GM18861 (cell line): ENCODE data around the gene C2CD3.
"Not testable (repeated sequence)": the region's sequence is repeated elsewhere in the genome, so short reads cannot be mapped to it uniquely, and the experiment has no call there.

Experiments used
- ATAC-seq: cut with Tn5 transposase; IDR thresholded peaks from one replicate; pipeline ENCODE4 v1.9.1; 2021; ENCODE audit not compliant: unreplicated experiment

Gene C2CD3

DNA sequence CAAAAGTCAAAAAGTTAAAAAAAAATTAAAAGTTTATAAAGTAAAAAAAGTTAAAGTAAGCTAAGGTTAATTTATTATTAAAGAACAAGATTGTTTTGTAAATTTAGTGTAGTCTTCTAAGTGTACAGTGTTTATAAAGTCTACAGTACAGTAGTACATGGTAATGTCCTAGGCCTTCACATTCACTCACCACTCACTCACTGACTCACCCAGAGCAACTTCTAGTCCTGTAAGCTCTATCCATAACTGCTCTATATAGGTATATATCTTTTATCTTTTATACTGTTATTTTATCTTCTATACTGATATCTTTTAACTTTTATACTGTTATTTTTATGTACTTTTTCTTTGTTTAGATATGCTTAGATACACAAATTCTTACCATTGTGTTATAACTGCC is 11.2 kb downstream of the C2CD3 start:
- no peak for ATAC-seq

DNA sequence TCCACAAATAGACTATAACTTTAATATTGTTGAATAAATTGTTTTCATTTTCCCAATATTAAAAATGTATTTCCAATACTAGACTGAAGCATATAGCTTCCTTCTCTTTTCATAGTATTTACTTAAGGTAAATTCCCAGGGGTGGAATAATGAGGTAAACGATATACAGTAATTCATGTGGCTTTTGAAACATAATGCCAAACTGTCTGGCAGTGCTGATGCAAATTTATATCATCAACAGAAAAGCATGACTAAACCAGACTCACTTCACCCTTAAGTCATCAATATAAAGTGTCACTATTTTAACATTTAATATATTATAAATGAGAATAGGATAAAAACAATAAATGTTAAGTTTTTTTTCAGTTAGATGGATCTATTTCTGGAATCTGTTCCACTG is 13.6 kb downstream of the C2CD3 start:
- no peak for ATAC-seq

GRCh38 chr11:74154620-74155281 is 16.1 kb downstream of the C2CD3 start:
- no peak for ATAC-seq

DNA sequence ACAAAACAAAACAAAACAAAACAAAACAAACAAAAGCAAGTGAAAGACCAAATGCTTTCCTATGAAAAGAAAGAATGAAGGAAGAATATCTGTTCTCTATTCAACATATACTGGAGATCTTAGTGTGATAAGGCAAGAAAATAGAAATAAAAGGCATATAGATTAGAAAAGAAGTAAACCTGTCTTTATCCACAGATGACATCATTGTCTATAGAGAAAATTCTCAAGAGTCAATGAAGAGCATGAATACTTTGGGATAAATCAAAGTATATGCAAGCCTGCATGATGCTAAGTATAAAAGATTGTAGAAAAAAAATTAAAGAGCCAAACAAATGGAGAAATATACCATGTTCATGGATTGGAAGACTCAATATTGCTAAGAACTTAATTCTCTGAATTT is 17.6 kb downstream of the C2CD3 start:
- ATAC-seq = no peak

DNA sequence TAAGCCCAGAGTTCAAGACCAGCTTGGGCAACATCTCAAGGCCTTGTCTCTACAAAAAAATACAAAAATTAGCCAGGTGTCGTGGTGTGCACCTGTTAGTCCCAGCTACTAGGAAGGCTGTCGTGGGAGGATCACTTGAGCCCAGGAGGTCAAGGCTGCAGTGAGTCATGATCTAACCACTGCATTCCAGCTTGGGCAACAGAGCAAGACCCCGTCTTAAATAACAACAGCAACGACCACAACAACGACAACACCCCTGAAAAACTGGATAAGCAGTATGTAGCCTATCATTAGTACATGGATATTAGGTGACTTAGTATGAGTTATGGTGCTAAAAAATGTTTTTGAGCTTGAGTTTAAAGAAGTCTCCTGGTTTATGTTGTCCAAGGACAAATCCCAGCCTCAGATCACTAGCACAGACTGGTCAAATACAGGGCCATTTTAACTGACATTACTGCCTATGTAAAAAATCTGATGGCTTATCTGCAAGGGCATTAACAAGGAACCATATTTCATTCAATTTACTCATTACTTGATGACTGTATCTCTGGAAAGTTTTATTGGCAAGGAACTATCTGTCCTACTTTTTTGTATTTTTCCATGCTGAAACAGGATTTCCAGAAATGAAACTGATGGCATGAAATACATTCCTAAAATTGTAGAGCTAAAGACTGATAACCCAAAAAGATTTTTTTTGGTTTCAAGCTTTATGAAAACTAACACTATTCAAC is 23.4 kb downstream of the C2CD3 start:
- no peak for ATAC-seq

DNA sequence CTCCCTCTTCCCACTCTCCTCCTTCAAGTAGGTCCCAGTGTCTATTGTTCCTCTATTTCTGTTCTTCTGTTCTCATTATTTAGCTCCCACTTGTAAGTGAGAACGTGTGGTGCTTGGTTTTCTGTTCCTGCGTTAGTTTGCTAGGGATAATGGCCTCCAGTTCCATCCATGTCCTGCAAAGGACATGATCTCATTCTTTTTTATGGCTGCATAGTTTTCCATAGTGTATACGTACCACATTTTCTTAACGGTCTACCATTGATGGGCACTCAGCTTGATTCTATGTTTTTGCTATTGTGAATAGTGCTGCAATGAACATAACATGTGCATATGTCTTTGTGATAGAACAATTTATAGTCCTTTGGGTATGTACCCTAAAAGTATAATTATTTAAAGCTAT is 26.2 kb downstream of the C2CD3 start:
- no peak for ATAC-seq

DNA sequence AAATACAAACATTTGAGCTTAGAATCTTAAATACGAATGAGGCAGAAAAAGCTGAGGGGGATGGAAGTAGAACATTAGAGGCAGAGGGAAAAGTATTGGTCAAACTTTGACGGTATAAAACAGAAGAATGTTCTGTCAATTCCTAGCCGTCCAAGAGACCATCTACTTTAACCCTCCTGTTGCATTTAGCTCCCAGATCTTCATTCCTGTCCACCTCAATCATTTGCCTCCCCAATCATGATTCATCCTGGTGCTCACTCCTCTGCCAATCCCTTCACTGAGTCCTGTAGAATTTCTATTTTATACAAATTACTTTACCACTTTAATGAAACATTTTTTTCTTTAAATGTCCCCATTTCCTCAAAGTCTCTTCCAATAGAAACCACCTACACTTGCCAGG is 28.2 kb downstream of the C2CD3 start:
- no peak for ATAC-seq

- no peak for ATAC-seq
These were observed 28.9 kb downstream of the C2CD3 start for GRCh38 chr11:74141908-74142307.

DNA sequence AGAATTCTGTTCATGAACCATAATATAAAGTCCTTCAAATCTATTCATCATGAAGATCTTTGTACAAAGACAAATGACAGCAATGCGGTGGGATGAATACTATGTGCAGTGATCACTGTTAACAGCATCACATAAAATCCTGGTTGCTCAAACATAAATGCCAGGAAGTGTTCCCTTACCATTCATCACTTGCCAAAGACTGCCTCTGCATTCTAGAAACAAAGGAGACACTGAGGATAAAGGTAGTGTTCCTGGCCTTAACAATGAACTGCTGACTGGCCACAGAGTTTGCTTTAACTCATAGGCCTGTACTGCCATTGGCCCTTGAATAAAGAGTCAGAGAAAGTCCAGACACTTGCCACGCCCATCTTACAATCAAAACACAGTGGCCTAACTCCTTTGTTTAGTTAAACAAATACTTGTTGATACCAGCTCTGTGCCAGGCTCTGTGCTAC is 29.5 kb downstream of the C2CD3 start:
- no peak for ATAC-seq

DNA sequence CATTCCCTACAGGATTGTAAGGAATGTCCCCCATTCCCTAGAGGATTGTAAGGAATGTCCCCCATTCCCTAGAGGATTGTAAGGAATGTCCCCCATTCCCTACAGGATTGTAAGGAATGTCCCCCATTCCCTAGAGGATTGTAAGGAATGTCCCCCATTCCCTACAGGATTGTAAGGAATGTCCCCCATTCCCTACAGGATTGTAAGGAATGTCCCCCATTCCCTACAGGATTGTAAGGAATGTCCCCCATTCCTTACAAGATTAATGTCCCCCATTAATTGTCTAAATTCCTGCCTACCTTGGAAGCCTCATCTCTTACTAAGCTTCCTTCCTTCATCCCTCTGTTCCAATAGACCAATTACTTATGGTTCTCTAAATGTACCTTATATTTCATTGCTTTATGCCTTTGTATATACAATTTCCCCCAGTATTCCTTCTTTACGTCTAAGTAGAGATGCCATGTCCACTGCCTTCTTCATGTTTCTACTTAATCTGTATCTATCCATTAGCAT is 30.8 kb downstream of the C2CD3 start:
- not testable (repeated sequence) for ATAC-seq

DNA sequence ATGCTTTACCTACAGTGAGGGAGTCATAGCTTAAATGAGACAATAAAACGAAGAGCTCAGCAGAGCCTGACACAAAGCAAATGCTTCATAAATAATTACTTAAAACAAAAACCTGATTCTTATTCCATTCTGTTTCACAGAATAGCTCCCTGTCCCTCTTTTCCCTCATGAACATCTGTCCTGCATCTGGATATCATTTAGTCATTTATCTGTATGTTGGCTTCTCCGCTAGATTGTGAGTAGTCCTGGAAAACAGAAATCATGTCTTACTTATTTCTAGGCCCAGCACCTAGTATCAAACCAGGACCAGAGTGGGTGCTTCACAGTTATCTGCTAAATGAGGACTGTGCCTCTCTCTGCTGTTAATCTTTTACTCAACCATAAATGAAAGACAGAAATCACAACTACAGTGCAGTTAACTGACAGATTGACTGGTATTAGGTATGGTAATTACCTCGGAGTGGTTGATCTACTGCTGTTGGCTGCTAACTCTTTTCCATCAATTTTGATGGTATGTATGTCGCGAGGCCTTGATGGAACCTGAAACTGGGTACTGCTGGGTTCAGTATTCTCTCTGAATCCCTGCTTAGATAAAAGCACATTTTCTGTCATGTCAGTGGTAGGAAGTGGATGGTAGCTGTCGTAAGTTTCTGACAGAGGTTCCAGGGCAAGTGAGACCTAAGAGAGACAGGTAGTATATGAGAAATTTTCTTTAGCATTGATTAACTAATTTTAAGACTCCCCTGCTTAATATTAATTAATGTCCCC is 31.5 kb downstream of the C2CD3 start:
- ATAC-seq = no peak

- ATAC-seq = no peak
These were observed 32.2 kb downstream of the C2CD3 start for GRCh38 chr11:74138572-74138971.

DNA sequence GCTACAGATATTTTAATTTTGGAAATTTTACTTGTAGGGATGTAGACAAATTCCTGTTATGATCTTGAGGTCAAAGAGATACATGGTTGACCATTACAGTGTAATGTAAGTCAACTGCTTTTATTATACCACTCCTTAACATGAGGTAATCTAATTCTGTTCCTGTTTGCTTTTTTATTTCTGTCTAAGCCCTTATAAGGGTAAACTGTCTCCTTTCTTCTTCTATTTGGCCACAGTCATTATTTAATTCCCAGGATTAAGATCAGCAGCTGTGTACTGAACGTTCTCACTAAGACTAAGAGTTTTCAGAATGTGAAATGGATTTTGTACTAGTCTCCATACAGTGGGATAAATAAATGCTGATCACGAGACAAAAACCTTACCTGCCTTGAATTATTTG is 32.8 kb downstream of the C2CD3 start:
- no peak for ATAC-seq

- ATAC-seq = no peak
These were observed 35.5 kb downstream of the C2CD3 start for GRCh38 chr11:74135127-74135840.

DNA sequence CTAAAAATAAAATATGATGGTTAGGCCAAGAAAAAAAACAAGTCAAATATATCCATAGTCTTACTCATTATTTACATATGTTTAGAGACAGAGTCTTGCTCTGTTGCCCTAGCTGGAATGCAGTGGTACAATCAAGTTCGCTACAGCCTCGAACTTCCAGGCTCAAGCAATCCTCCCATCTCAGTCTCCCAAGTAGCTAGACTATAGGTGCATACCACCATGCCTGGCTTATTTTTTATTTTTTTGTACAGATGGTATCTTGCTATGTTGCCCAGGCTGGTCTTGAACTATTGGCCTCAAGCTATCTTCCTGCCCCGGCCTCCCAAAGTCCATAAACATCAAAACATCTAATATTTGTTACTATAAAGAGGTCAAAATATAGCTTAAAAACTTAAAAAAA is 36.1 kb downstream of the C2CD3 start:
- no peak for ATAC-seq

- ATAC-seq = no peak
These were observed 37.4 kb downstream of the C2CD3 start for GRCh38 chr11:74133436-74133835.

- ATAC-seq = no peak
These were observed 38.0 kb downstream of the C2CD3 start for GRCh38 chr11:74132833-74133232.

DNA sequence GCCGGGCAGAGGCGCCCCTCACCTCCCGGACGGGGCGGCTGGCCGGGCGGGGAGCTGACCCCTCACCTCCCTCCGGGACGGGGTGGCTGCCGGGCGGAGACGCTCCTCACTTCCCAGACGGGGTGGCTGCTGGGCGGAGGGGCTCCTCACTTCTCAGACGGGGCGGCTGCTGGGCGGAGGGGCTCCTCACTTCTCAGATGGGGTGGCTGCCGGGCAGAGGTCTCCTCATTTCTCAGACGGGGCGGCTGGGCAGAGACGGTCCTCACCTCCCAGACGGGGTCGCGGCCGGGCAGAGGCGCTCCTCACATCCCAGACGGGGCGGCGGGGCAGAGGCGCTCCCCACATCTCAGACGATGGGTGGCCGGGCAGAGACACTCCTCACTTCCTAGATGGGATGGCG is 41.7 kb downstream of the C2CD3 start:
- ATAC-seq = not testable (repeated sequence)

GRCh38 chr11:74123008-74123448 is 47.8 kb downstream of the C2CD3 start:
- no peak for ATAC-seq

DNA sequence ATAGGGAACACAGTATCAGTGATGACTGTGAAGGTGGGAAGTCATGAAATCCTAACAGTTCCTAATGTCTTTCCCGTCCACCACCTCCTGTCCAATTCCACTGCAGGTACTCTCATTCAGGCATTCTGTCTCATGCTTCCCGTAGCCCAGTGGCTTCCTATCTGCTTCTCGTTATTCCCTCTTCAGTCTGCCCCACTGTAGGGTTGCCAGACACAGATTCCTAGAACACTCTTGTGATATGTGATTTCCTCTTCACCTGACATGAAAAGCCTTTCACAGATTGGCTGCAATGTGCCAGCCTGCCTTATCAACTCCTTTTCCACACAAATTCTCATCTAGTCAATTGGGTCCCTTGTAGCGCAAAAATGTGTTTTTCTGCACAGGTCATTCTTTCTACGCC is 49.0 kb downstream of the C2CD3 start:
- no peak for ATAC-seq
